ENCODE results near the gene SLC39A1. TPM values are rescaled to one million over a fixed set of nuclear protein-coding genes. Genes with fewer than 3 reads are reported as not detected.

Gene SLC39A1
- polyA plus RNA-seq, 1 donor from 2014 or later: 35.2 TPM

GRCh38 chr1:153939476-153939875, 23.9 kb downstream of the SLC39A1 start:
- Histone ChIP-seq H3K36me3 (ENCODE audit: insufficient read depth, low read length) (no peaks in the 10 kb centered on the region), H3F3A (ENCODE audit: insufficient read depth, low read length, poor library complexity, severe bottlenecking) (no peaks in the 10 kb centered on the region), H3K9me3 (ENCODE audit: low read length) (no peaks in the 10 kb centered on the region), H4K20me1 (ENCODE audit: insufficient read depth) (no peaks in the 10 kb centered on the region), H3K27ac (ENCODE audit: low read length) (no peak overlapping the region), H3K4me2 (ENCODE audit: low read length) (no peak overlapping the region), H2AFZ (ENCODE audit: low read depth, low read length) (no peak overlapping the region), H3K4me3 (ENCODE audit: low read length) (no peak overlapping the region), H3K9ac (ENCODE audit: low read length) (no peak overlapping the region), H3K79me2 (replicated peaks; ENCODE audit: insufficient read depth, low read length) (no peaks in the 10 kb centered on the region), H3K9me2 (ENCODE audit: insufficient read depth, low read length) (no peaks in the 10 kb centered on the region), H3K27me3 (ENCODE audit: insufficient read depth, low read depth, low read length) (no peaks in the 10 kb centered on the region)
- TF ChIP-seq EP300 (conservative IDR thresholded peaks at IDR 0.05; ENCODE audit: poor library complexity, severe bottlenecking): no peak
- no peak for TF ChIP-seq TAF1 (IDR thresholded peaks at IDR 0.05; ENCODE audit: low read depth)

GRCh38 chr1:153938996-153939395, 24.3 kb downstream of the SLC39A1 start:
- Histone ChIP-seq H3K9me2 (ENCODE audit: insufficient read depth, low read length) (no peaks in the 10 kb centered on the region), H3F3A (ENCODE audit: insufficient read depth, low read length, poor library complexity, severe bottlenecking) (no peaks in the 10 kb centered on the region), H3K4me3 (ENCODE audit: low read length) (no peak overlapping the region), H3K79me2 (replicated peaks; ENCODE audit: insufficient read depth, low read length) (no peaks in the 10 kb centered on the region), H4K20me1 (ENCODE audit: insufficient read depth) (no peaks in the 10 kb centered on the region), H3K9me3 (ENCODE audit: low read length) (no peaks in the 10 kb centered on the region), H2AFZ (ENCODE audit: low read depth, low read length) (no peak overlapping the region), H3K27ac (ENCODE audit: low read length) (no peak overlapping the region), H3K9ac (ENCODE audit: low read length) (no peak overlapping the region), H3K27me3 (ENCODE audit: insufficient read depth, low read depth, low read length) (no peaks in the 10 kb centered on the region), H3K4me2 (ENCODE audit: low read length) (no peak overlapping the region), H3K36me3 (ENCODE audit: insufficient read depth, low read length) (no peaks in the 10 kb centered on the region)
- TF ChIP-seq POLR2AphosphoS5 (IDR thresholded peaks at IDR 0.05) (no peak), REST (IDR thresholded peaks at IDR 0.05; ENCODE audit: borderline replicate concordance) (no peak), EP300 (conservative IDR thresholded peaks at IDR 0.05; ENCODE audit: poor library complexity, severe bottlenecking) (no peak), SMC3 (conservative IDR thresholded peaks at IDR 0.05; ENCODE audit: poor library complexity) (no peak)

- TF ChIP-seq CTCF (IDR thresholded peaks at IDR 0.05; ENCODE audit: poor library complexity, severe bottlenecking) (no peak), RAD21 (conservative IDR thresholded peaks at IDR 0.05) (no peak), EZH2 (IDR thresholded peaks at IDR 0.05; ENCODE audit: borderline replicate concordance, insufficient read depth, low read length, poor library complexity, severe bottlenecking) (no peak), MXI1 (conservative IDR thresholded peaks at IDR 0.05; ENCODE audit: poor library complexity, severe bottlenecking) (no peak), EP300 (conservative IDR thresholded peaks at IDR 0.05; ENCODE audit: poor library complexity, severe bottlenecking) (no peak), SMC3 (conservative IDR thresholded peaks at IDR 0.05; ENCODE audit: poor library complexity) (no peak), TAF1 (IDR thresholded peaks at IDR 0.05; ENCODE audit: low read depth) (no peak), REST (IDR thresholded peaks at IDR 0.05; ENCODE audit: borderline replicate concordance) (no peak)
- Histone ChIP-seq H3K9me2 (ENCODE audit: insufficient read depth, low read length) (no peaks in the 10 kb centered on the region), H2AFZ (ENCODE audit: low read depth, low read length) (no peak overlapping the region), H3K9me3 (ENCODE audit: low read length) (no peaks in the 10 kb centered on the region), H3F3A (ENCODE audit: insufficient read depth, low read length, poor library complexity, severe bottlenecking) (no peaks in the 10 kb centered on the region), H3K36me3 (ENCODE audit: insufficient read depth, low read length) (no peaks in the 10 kb centered on the region), H3K9ac (ENCODE audit: low read length) (no peak overlapping the region), H3K27me3 (ENCODE audit: insufficient read depth, low read depth, low read length) (no peaks in the 10 kb centered on the region), H3K27ac (ENCODE audit: low read length) (no peak overlapping the region), H3K4me2 (ENCODE audit: low read length) (no peak overlapping the region), H4K20me1 (ENCODE audit: insufficient read depth) (no peaks in the 10 kb centered on the region), H3K4me3 (ENCODE audit: low read length) (no peak overlapping the region), H3K79me2 (replicated peaks; ENCODE audit: insufficient read depth, low read length) (no peaks in the 10 kb centered on the region)
Observed at GRCh38 chr1:153937331-153937730, 26.0 kb downstream of the SLC39A1 start.

Measured in neural cell (in vitro differentiated cells).